Stimulated activated CD4-positive, alpha-beta T cell treated with anti-CD3 and anti-CD28 coated beads, Interleukin-1b, Interleukin-23, amount 100 ng/mL, for 24 hours (primary cell): ENCODE measurements around the gene MRLN.
"Not testable (repeated sequence)": the region's sequence is repeated elsewhere in the genome, so short reads cannot be mapped to it uniquely, and the experiment has no call there.

Experiments
- DNase-seq, 4 experiments: peaks; one replicate each; pipeline ENCODE4 v3.0.0-alpha.2; 2020; ENCODE audit warnings: low read depth in 4 of 4, low spot score in 1 of 4

Gene MRLN

GRCh38 chr10:59745163-59745650, 8.0 kb downstream of the MRLN start:
- no peak for DNase-seq

- not testable (repeated sequence) for DNase-seq
Observed at GRCh38 chr10:59744762-59745161, 8.5 kb downstream of the MRLN start.

GRCh38 chr10:59744156-59744555, 9.1 kb downstream of the MRLN start:
- not testable (repeated sequence) for DNase-seq

- no peak for DNase-seq
Observed at GRCh38 chr10:59741583-59741982, 11.7 kb downstream of the MRLN start.

GRCh38 chr10:59741048-59741447, 12.2 kb downstream of the MRLN start:
- no peak for DNase-seq

- no peak for DNase-seq
Observed at GRCh38 chr10:59736749-59737148, 16.5 kb downstream of the MRLN start.

- no peak for DNase-seq
Observed at GRCh38 chr10:59735296-59735695, 18.0 kb downstream of the MRLN start.

- DNase-seq: no peak
Observed at GRCh38 chr10:59734014-59734462, 19.2 kb downstream of the MRLN start.

GRCh38 chr10:59733321-59734013, 19.8 kb downstream of the MRLN start:
- not testable (repeated sequence) for DNase-seq

GRCh38 chr10:59732849-59733248, 20.4 kb downstream of the MRLN start:
- DNase-seq: not testable (repeated sequence)

GRCh38 chr10:59729167-59729566, 24.1 kb downstream of the MRLN start:
- DNase-seq: not testable (repeated sequence)

GRCh38 chr10:59724098-59724938, 28.9 kb downstream of the MRLN start:
- DNase-seq: no peak

- DNase-seq: no peak
Observed at GRCh38 chr10:59720377-59720776, 32.9 kb downstream of the MRLN start.

GRCh38 chr10:59719374-59719773, 33.9 kb downstream of the MRLN start:
- DNase-seq: no peak

GRCh38 chr10:59718257-59718656, 35.0 kb downstream of the MRLN start:
- DNase-seq: no peak

- DNase-seq: no peak
Observed at GRCh38 chr10:59713196-59713821, 39.9 kb downstream of the MRLN start.

- DNase-seq: no peak
Observed at GRCh38 chr10:59711871-59712494, 41.3 kb downstream of the MRLN start.

GRCh38 chr10:59709395-59710125, 43.7 kb downstream of the MRLN start, which contains the start of gene SLC16A9:
Gene SLC16A9, minus strand, starts transcription at chr10:59709850. Its CDS starts 25,559 bp downstream, at chr10:59684291.
- DNase-seq: peak in 3 of 4 experiments; percentile 29 to 61 (median 33)

GRCh38 chr10:59708816-59709394, 44.4 kb downstream of the MRLN start:
- DNase-seq: no peak
